Heart left ventricle (tissue), 16 donors: Measurements from ENCODE around the gene HOXD10. TPM values are rescaled to one million over a fixed set of nuclear protein-coding genes. Genes with fewer than 3 reads are reported as not detected.

Experiments used
- ATAC-seq, 4 donors: fragments of 200-7000 bp; cut with Tn5 transposase; one replicate each; pipeline ENCODE4 v1.9.1; 2020 to 2022; ENCODE audit warnings: moderate library complexity in 4 of 4, mild to moderate bottlenecking in 3 of 4, moderate number of reproducible peaks in 1 of 4
- DNase-seq, 5 donors: peaks; one replicate each; pipeline ENCODE4 v3.0.0-alpha.2; 2020
- H3K27ac ChIP-seq, 12 donors: fragments of 200-600 bp; sonication (generic) in 4 of 12; one replicate each; pipeline versions ENCODE4 v1.5.0 to v1.8.0; 2016 to 2022; ENCODE audit warnings: mild to moderate bottlenecking in 2 of 12
- H3K27me3 ChIP-seq, 9 donors: fragments of 200-600 bp; sonication (generic) in 2 of 9; one replicate each; pipeline versions ENCODE4 v1.5.1 to v1.8.0; 2016 to 2022; ENCODE audit warnings: mild to moderate bottlenecking in 3 of 9
- H3K36me3 ChIP-seq, 9 donors: fragments of 200-600 bp; sonication (generic) in 2 of 9; one replicate each; pipeline versions ENCODE4 v1.5.0 to v1.8.0; 2018 to 2022; ENCODE audit warnings: mild to moderate bottlenecking in 2 of 9
- H3K4me1 ChIP-seq, 12 donors: fragments of 200-600 bp; sonication (generic) in 4 of 12; one replicate each; pipeline versions ENCODE4 v1.5.0 to v1.8.0; 2016 to 2022; ENCODE audit warnings: mild to moderate bottlenecking in 3 of 12
- H3K4me3 ChIP-seq, 12 donors: fragments of 200-600 bp; sonication (generic) in 4 of 12; one replicate each; pipeline versions ENCODE4 v1.5.0 to v1.8.0; 2017 to 2022; ENCODE audit warnings: mild to moderate bottlenecking in 9 of 12, moderate library complexity in 4 of 12
- H3K9me3 ChIP-seq, 12 donors: fragments of 200-600 bp; sonication (generic) in 4 of 12; one replicate each; pipeline versions ENCODE4 v1.5.0 to v1.8.0; 2016 to 2022; ENCODE audit warnings: mild to moderate bottlenecking in 1 of 12
- CTCF ChIP-seq, 12 donors: fragments of 200-600 bp; sonication (generic) in 4 of 12; IDR thresholded peaks; one replicate each; pipeline versions ENCODE4 v1.5.0 to v1.8.0; 2018 to 2022; ENCODE audit warnings: antibody characterized with exemption in 12 of 12, mild to moderate bottlenecking in 5 of 12
- POLR2A ChIP-seq, 2 donors: fragments of 450-650 bp; IDR thresholded peaks; one replicate each; pipeline ENCODE4 v1.6.1; 2017; ENCODE audit warnings: antibody characterized with exemption in 2 of 2, mild to moderate bottlenecking in 2 of 2, moderate library complexity in 2 of 2
- WGBS, 4 donors: extraction: QIAGEN DNeasy Blood & Tissue Kit in 2 of 4; methylation state at CpG; one replicate each; pipeline versions ENCODE4 v1.1.5 to v1.1.7; 2013 to 2018; 5-methylcytosine and 5-hydroxymethylcytosine counted together
- intact Hi-C, 10 donors: fragments of 100-400 bp; cut with DNase I; formaldehyde crosslinking; loops; one replicate each; pipeline versions ENCODE4 v1.11.1 to v1.14.2; 2022
- polyA plus RNA-seq, 2 donors: library from polyadenylated mRNA; stranded (reverse); fragments of 200-250 nt; gene quantifications; one replicate each; pipeline ENCODE4 v1.2.3, GENCODE V29; 2013
- total RNA-seq, 9 donors: library from RNA; depleted of rRNA in 2 of 9; stranded (reverse); fragments of >200 nt in 2 of 9; fragmentation: NEBNext Ultra II Directional in 3 of 9; extraction: Animal tissue kit (Norgen Biotek cat#: 25700) in 3 of 9; gene quantifications; one replicate each; pipeline versions ENCODE4 v1.1.0 to v1.2.4, GENCODE V29; 2016 to 2023
- donor health status: ischemic (EF 13 %, LVEDD 7.1; RV severe dilation, severe dysfunction).
- donor health status: healthy with polysubstance abuse.
- donor health status: DM: no; HTN: yes; CAD: no.
- donor health status: DM: no; HTN: no; CAD: no.
- donor health status: ischemic (EF 25% LVEDD 6.9; RV normal size, moderate dysfunction).
- donor health status: ischemic (EF 25% LVEDD 5.7; RV mildly dilated, moderate dysfunction).
- donor health status: healthy.
- donor health status: DM: yes; HTN: yes; CAD: no.
- donor health status: ischemic (EF 35%, LVEDD 5.7; RV mildly dilated, moderate dysfunction).
- donor health status: nonischemic (EF 11% LVEDD 7.7; RV severe dilation, severe dysfunction).
- donor health status: DM: yes; HTN: yes; CAD: no.
- donor health status: PGD.
- donor health status: ischemic (EF 29% LVEDD 5.4; RV normal size, mild dysfunction).
- donor health status: nonischemic (EF 23%, LVEDD 6.1; RV moderate dilation, normal function).

The HOXD10 gene
- total and polyA plus RNA-seq, 11 donors, result 0.03 to 0.43 TPM; not detected in 9

- Histone ChIP-seq H3K27ac (peak within 1 kb of the TSS in 10 of 12 donors; percentile 22 to 86 (median 67)), H3K4me3 (peak within 1 kb of the TSS; percentile 15 to 61 (median 47)), H3K36me3 (no peaks in the 10 kb centered on the region), H3K4me1 (peaks cover 0 to 32% (median 9%) of the 10 kb centered on the region in 12 donors), H3K9me3 (no peaks in the 10 kb centered on the region), H3K27me3 (peaks cover 72 to 100% (median 94%) of the 10 kb centered on the region in 9 donors)
- ATAC-seq (peak in 3 of 4 donors; percentile 16 to 59 (median 38)), DNase-seq (peak in 3 of 5 donors; percentile 45 to 71 (median 47))
- TF ChIP-seq CTCF (IDR thresholded peaks at IDR 0.05) (no peak), POLR2A (IDR thresholded peaks at IDR 0.05) (no peak)
- intact Hi-C loops, result loop anchor here (5.0 to 10.0 kb wide), 10 partner anchors 323 to 1018 kb away; no protein-coding TSS in a partner anchor
- WGBS, 4 donors, result 2 to 6% (median 3%) methylated on average over 31 to 64 of the region's 64 CpGs
Measured at GRCh38 chr2:176128982-176129796, 12.6 kb downstream of the HOXD10 start, which contains the start of gene HOXD8. Gene HOXD8 (plus strand): TSS chr2:176129705. CDS start chr2:176130367, 662 bp downstream.

- Histone ChIP-seq H3K9me3 (no peaks in the 10 kb centered on the region), H3K27me3 (peaks cover 68 to 100% (median 94%) of the 10 kb centered on the region in 9 donors), H3K4me3 (peak overlapping the region; percentile 15 to 61 (median 47)), H3K27ac (peak overlapping the region in 9 of 12 donors; percentile 21 to 86 (median 71)), H3K36me3 (no peaks in the 10 kb centered on the region), H3K4me1 (peaks cover 0 to 32% (median 9%) of the 10 kb centered on the region in 12 donors)
- peak in 1 of 5 donors; percentile 33 for DNase-seq
- intact Hi-C loops, result loop anchor here (5.0 to 10.0 kb wide), 10 partner anchors 323 to 1018 kb away; no protein-coding TSS in a partner anchor
- ATAC-seq, result peak in 2 of 4 donors; percentile 17 to 55
- 1 to 4% (median 2%) methylated on average over 29 to 43 of the region's 43 CpGs; no CpG with 5 or more reads in 1 of the 4 donors for WGBS, 4 donors
- no peak for TF ChIP-seq POLR2A (IDR thresholded peaks at IDR 0.05)
- no peak for TF ChIP-seq CTCF (IDR thresholded peaks at IDR 0.05)
Measured at GRCh38 chr2:176129813-176130146, 13.2 kb downstream of the HOXD10 start.

GRCh38 chr2:176130147-176130956, 13.8 kb downstream of the HOXD10 start:
- peak in 2 of 4 donors; percentile 46 to 51 for ATAC-seq
- Histone ChIP-seq H3K27me3 (peaks cover 68 to 100% (median 94%) of the 10 kb centered on the region in 9 donors), H3K9me3 (no peaks in the 10 kb centered on the region), H3K27ac (peak overlapping the region in 10 of 12 donors; percentile 22 to 86 (median 67)), H3K36me3 (no peaks in the 10 kb centered on the region), H3K4me1 (peaks cover 0 to 32% (median 9%) of the 10 kb centered on the region in 12 donors), H3K4me3 (peak overlapping the region; percentile 15 to 61 (median 47))
- intact Hi-C loops, result loop anchor here in 2 of 10 donors (5.0 to 10.0 kb wide), 2 partner anchors 682 to 684 kb away; no protein-coding TSS in a partner anchor
- WGBS, 4 donors, result 1 to 3% (median 1%) methylated on average over 48 to 100 of the region's 100 CpGs
- DNase-seq, result peak in 1 of 5 donors; percentile 35
- TF ChIP-seq CTCF (IDR thresholded peaks at IDR 0.05) (no peak), POLR2A (IDR thresholded peaks at IDR 0.05) (no peak)
